Stimulated activated CD8-positive, alpha-beta memory T cell treated with anti-CD3 and anti-CD28 coated beads, Interleukin-12 subunit alpha, Interleukin-12 subunit beta, amount 100 ng/mL, for 4 hours (primary cell): ENCODE data around the gene CD27.
"Not testable (repeated sequence)": the region's sequence is repeated elsewhere in the genome, so short reads cannot be mapped to it uniquely, and the experiment has no call there.

Experiments used
- DNase-seq: peaks from one replicate; pipeline ENCODE4 v3.0.0-alpha.2; 2020; ENCODE audit warnings: low read depth

The CD27 gene

DNA sequence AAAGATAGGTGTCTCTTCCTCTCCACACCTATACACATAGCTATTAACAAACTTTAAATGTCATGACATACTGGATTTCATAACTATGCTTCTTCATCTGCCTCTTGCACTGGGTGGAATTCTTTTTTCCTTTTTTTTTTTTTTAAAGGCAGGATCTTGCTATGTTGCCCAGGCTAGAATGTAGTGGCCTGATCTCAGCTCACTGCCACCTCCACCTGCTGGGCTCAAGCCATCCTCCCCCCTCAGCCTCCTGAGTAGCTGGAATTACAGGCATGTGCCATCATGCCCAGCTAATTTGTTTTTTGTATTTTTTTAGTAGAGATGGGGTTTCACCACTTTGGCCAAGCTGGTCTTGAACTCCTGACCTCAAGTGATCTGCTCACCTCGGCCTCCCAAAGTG, 43.5 kb downstream of the CD27 start:
- DNase-seq: no peak

GRCh38 chr12:6489449-6489848, 44.7 kb downstream of the CD27 start:
- no peak for DNase-seq

- DNase-seq: not testable (repeated sequence)
These were observed 45.9 kb downstream of the CD27 start for GRCh38 chr12:6490673-6491072.

- peak; percentile 90 for DNase-seq
These were observed 48.2 kb downstream of the CD27 start, which contains the start of gene MRPL51 for GRCh38 chr12:6492838-6493496. MRPL51 (minus strand) TSS chr12:6493262; CDS start chr12:6493136, 126 bp downstream.

DNA sequence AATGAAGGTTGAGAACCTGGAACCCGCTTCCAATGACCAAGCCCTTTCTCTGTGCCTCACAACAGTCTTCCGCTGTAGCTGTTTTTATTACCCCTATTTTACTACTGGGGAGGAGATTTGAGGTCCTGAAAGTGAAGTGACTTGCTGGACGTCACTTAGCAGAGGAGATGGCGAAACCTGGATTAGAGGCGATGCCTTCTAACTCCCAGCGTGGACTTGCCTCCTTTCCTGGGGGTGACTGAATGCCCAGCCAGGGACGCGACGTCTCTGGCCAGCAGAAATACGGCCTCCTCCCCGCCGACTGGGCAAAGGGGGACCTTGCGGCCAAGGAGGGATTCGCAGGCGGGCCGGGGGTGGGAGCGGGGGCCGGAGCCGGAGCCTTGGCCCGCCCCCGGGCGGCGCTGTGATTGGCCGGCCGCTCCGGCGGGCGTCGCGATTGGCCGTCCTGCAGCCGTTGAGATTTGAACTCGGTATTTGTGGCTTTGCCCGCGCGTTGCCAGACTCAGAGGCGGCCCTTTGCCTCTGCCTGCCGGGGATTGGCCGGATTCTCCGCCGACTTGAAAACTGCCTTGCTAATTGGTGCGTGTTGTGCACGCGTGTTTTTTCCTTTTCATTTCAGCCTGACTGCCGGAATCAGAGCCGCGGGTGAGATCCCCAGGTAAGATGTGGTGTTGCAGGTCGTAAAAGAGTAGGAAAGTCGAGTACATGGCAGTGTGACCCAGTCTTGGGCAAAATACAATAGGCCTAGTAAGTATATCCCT, 48.9 kb downstream of the CD27 start, which contains the start of gene NCAPD2:
Gene NCAPD2 (plus strand): TSS at position 606 of the 761 bp plus-strand sequence. CDS start 997 bp downstream, outside the sequence.
- peak; percentile 89 for DNase-seq

DNA sequence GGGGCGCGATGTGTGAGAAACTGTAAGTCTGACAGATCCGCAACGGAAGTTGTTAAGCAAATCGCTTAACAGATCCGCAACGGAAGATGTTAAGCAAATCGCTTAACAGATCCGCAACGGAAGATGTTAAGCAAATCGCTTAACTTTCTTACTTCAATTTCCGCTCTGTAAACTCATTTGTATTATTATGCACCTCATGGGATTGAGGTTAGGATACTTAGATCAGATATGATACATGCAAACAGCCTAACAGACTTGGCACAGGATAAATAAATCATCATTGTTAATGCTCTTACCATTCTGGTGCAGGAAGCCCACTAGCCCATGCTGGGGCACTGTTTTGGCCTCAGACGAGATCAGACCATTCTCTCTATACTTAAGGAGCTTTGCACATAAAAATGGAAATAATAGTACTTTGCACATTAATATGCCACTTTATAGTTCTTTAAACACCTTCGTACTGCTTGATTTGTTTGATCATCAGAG, 49.5 kb downstream of the CD27 start:
- no peak for DNase-seq

- no peak for DNase-seq
These were observed 50.2 kb downstream of the CD27 start for GRCh38 chr12:6494968-6495367.

DNA sequence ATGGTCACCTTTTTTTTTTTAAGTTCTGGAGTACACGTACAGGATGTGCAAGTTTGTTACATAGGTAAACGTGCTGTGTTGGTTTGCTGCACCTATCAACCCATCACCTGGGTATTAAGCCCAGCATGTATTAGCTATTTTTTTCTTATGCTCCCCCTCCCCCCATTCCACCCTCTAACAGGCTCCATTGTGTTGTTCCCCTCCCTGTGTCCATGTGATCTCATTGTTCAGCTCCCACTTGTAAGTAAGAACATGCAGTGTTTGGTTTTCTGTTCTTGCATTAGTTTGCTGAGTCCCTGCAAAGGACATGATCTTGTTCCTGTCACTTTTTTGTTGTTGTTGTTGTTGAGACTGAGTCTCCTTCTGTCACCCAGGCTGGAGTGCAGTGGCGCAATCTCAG, 52.5 kb downstream of the CD27 start:
- DNase-seq: not testable (repeated sequence)

DNA sequence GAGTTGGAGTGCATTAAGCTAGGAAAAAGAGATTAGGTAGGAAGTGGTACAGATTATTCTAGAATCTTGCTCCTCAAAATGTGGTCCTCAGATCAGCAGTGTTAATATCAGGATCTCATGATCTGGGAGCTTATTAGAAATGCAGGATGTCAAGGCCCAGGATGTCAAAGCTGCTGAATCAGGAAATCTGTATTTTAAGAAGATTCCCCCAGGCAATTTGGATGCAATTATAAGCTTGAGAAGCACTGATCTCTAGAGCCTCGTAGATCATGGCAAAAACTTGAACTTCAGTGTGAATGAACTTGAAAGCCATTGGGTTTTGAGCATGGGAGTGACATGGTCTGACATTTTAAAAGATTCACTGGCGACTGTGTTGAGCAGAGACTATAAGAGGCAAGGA, 55.7 kb downstream of the CD27 start:
- DNase-seq: no peak
